NCI-H524 treated with DMSO at 0.1 percent for 48 hours (cell line): ENCODE measurements around the gene PXMP4.
A peak's percentile ranks its signal among the peaks of the same experiment; 100 is the strongest.

Source experiments
- DNase-seq: peaks from one replicate; lab custom pipeline; 2025; lab: John Stamatoyannopoulos, UW

PXMP4 gene

GRCh38 chr20:33654680-33655161 lies 65.4 kb downstream of the PXMP4 start:
- DNase-seq: no peak

DNA sequence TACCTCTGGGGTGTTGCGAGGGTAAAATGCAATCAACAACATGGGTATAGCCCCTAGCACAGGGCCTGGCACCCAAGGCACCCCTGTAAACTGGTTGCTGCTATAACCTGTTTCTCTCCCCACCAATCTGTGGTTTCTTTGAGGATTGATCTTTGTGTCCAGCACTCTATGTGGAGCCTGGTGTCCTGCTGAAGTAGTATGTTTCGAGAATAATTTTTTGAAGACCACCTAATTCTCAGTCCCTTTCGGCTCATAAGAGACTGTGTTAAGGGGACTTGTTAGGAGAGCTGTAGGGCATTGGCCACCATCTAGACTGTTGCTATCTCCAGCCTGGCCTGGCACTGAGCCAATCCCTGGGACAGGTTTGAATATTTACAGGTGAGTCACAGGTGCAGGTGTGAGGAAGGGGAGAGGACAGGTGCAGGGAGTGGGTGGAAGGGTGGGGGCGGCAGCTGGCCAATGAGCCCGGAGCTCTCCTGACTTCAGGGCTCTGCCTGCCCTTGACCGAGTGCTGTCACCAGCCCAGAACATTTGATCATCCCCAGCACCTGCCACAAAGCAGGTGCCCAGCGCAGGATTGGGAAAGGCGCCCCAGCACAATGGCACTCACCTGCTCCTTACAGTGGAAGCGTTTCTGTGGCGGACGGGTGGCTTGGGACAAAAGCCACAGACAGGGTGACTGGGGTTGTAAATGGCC lies 66.1 kb downstream of the PXMP4 start:
- DNase-seq: no peak

- DNase-seq: peak; percentile 37
Observed at GRCh38 chr20:33653218-33653899, 66.8 kb downstream of the PXMP4 start.
